Activated B cell treated with CpG ODN at 0.5 μM for 24 hours (primary cell): ENCODE measurements around the gene HTD2. TPM values are rescaled to one million over a fixed set of nuclear protein-coding genes. Genes with fewer than 3 reads are reported as not detected.
A peak's percentile ranks its signal among the peaks of the same experiment; 100 is the strongest.

Source experiments
- ATAC-seq: fragments of 200-7000 bp; cut with Tn5 transposase; one replicate; pipeline ENCODE4 v1.10.0; 2021; ENCODE audit warnings: low read depth, mild to moderate bottlenecking, moderate library complexity
- CTCF ChIA-PET: fragments of 350-600 bp; sonication (Branson Sonifier 250); formaldehyde crosslinking; loops from one replicate; lab custom pipeline; 2021; ENCODE audit warnings: antibody characterized with exemption; lab: Charles Lee
- POLR2A ChIA-PET: fragments of 350-600 bp; sonication (Branson Sonifier 250); formaldehyde crosslinking; loops from one replicate; lab custom pipeline; 2021; ENCODE audit warnings: antibody characterized with exemption; lab: Charles Lee
- DNase-seq: peaks from one replicate; pipeline ENCODE4 v3.0.0; 2022
- H3K27ac Mint-ChIP-seq: one replicate; pipeline ENCODE4 v1.8.0; 2020; ENCODE audit warnings: mixed read lengths
- H3K27me3 Mint-ChIP-seq: one replicate; pipeline ENCODE4 v1.8.0; 2021; ENCODE audit warnings: mixed read lengths
- H3K36me3 Mint-ChIP-seq: one replicate; pipeline ENCODE4 v1.8.0; 2021; ENCODE audit warnings: low read depth, mixed read lengths
- H3K4me1 Mint-ChIP-seq: one replicate; pipeline ENCODE4 v1.8.0; 2021; ENCODE audit warnings: mixed read lengths
- H3K4me3 Mint-ChIP-seq: one replicate; pipeline ENCODE4 v1.8.0; 2020; ENCODE audit warnings: mild to moderate bottlenecking, mixed read lengths
- H3K9me3 Mint-ChIP-seq: one replicate; pipeline ENCODE4 v1.8.0; 2020; ENCODE audit warnings: mixed read lengths
- intact Hi-C: fragments of 100-400 bp; cut with micrococcal nuclease; formaldehyde crosslinking; loops from one replicate; pipeline ENCODE4 v1.15.1; 2024
- total RNA-seq: library from RNA; stranded (reverse); gene quantifications from 2 replicates; pipeline ENCODE4 v1.2.3, GENCODE V29; 2022
- TF ChIP-seq, protein P1 (sequence below): fragments of 200-600 bp; IDR thresholded peaks from one replicate; pipeline ENCODE4 v1.8.0; 2022; ENCODE audit warnings: antibody characterized with exemption, mild to moderate bottlenecking

Gene HTD2
- total RNA-seq, 1 donor from 2014 or later: 11.4 TPM

DNA sequence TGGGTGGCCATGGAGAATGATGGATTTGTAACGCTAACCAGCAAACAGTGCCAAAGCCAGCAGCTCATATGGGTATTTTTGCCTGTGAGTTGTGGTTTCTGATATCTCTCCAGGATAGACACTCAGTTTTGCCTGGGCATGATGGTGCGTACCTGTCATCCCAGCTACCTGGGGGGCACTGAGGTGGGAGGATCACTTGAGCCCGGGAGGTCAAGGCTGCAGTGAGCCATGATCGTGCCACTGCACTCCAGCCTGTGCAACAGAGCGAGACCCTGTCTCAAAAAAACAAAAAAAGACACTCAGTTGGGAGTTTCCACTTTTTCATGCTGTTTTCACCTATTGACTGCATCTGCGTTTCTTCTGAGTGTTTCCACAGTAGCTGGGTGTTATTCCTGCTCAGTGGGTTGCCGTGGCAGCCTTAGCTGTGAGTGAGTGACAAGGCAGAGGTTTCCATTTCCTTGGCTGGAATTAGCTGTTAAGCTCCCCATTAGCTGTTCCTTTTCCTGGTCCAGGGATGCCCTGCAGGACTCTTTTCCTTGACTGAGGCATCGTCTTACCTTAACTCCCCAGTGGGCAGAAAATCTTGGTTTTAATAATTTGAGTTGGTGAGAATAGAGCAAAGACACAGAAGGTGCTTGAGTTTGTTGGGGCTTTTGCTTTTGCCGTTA lies 14.5 kb upstream of the HTD2 start:
- ChIA-PET CTCF (interaction anchor here (0.7 to 1.2 kb wide), 3 partner anchors 14 to 104 kb away, joined by 3 to 4 read pairs (median 3); partner anchors contain the start of genes HTD2 and RPP14), POLR2A (no interaction called here)
- Mint-ChIP-seq H3K4me1 (no peaks in the 10 kb centered on the region), H3K4me3 (no peak overlapping the region), H3K27me3 (no peaks in the 10 kb centered on the region), H3K9me3 (no peaks in the 10 kb centered on the region), H3K36me3 (peaks cover 43% of the 10 kb centered on the region), H3K27ac (no peak overlapping the region)
- DNase-seq (no peak), ATAC-seq (no peak)
- intact Hi-C loops: no loop called here
- TF ChIP-seq, protein P1, sequence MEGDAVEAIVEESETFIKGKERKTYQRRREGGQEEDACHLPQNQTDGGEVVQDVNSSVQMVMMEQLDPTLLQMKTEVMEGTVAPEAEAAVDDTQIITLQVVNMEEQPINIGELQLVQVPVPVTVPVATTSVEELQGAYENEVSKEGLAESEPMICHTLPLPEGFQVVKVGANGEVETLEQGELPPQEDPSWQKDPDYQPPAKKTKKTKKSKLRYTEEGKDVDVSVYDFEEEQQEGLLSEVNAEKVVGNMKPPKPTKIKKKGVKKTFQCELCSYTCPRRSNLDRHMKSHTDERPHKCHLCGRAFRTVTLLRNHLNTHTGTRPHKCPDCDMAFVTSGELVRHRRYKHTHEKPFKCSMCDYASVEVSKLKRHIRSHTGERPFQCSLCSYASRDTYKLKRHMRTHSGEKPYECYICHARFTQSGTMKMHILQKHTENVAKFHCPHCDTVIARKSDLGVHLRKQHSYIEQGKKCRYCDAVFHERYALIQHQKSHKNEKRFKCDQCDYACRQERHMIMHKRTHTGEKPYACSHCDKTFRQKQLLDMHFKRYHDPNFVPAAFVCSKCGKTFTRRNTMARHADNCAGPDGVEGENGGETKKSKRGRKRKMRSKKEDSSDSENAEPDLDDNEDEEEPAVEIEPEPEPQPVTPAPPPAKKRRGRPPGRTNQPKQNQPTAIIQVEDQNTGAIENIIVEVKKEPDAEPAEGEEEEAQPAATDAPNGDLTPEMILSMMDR: no peak

DNA sequence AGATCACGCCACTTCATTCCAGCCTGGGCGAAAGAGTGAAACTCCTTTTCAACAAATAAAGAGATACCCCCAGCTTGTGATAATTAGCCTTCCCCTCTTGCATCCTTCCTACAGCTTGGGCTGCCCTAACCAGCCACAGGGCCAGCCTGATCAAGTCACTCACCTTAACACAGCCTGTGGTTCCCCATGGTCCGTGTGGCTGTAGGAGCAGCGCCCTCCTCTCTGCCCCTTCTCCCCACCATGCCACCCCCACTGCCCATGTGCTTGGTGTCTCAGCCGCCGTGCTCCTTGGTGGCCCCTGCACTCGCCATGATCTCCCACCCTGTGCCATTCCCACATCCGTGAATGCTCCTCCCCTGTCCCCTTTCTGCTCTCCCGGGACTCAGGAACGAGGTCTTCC lies 13.5 kb upstream of the HTD2 start:
- ATAC-seq (no peak), DNase-seq (no peak)
- intact Hi-C loops: no loop called here
- Mint-ChIP-seq H3K27ac (peak overlapping the region; percentile 5), H3K4me1 (no peaks in the 10 kb centered on the region), H3K4me3 (no peak overlapping the region), H3K36me3 (peaks cover 35% of the 10 kb centered on the region), H3K27me3 (no peaks in the 10 kb centered on the region), H3K9me3 (no peaks in the 10 kb centered on the region)
- TF ChIP-seq, protein P1: no peak
- POLR2A ChIA-PET: interaction anchor here (0.9 kb wide), 1 partner anchor 14 kb away, joined by 3 read pairs; the partner anchor contains the start of genes HTD2 and RPP14
- CTCF ChIA-PET: interaction anchor here (0.7 kb wide), 1 partner anchor 13 kb away, joined by 3 read pairs; the partner anchor contains the start of genes HTD2 and RPP14

DNA sequence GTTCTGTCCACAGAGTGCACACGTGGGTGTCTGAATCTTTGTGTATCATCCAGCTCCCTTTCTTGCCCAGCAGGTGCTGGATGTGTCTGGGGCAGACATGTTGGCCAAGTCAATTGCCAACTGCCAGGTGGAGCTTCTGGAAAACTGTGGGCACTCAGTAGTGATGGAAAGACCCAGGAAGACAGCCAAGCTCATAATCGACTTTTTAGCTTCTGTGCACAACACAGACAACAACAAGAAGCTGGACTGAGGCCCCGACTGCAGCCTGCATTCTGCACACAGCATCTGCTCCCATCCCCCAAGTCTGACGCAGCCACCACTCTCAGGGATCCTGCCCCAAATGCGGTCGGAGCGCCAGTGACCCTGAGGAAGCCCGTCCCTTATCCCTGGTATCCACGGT lies 12.8 kb upstream of the HTD2 start:
- ChIA-PET CTCF (interaction anchor here (0.9 kb wide), 1 partner anchor 76 kb away, joined by 3 read pairs; no protein-coding TSS in a partner anchor), POLR2A (interaction anchor here (0.6 to 0.9 kb wide), 3 partner anchors 13 to 90 kb away, joined by 3 to 4 read pairs (median 3); partner anchors contain the start of genes ABHD6, HTD2 and RPP14)
- DNase-seq (no peak), ATAC-seq (no peak)
- intact Hi-C loops: no loop called here
- H3K4me1 Mint-ChIP-seq: no peaks in the 10 kb centered on the region
- H3K27me3 Mint-ChIP-seq: no peaks in the 10 kb centered on the region
- no peak overlapping the region for H3K27ac Mint-ChIP-seq
- TF ChIP-seq, protein P1: no peak
- H3K36me3 Mint-ChIP-seq: peaks cover 29% of the 10 kb centered on the region
- no peak overlapping the region for H3K4me3 Mint-ChIP-seq
- H3K9me3 Mint-ChIP-seq: no peaks in the 10 kb centered on the region

DNA sequence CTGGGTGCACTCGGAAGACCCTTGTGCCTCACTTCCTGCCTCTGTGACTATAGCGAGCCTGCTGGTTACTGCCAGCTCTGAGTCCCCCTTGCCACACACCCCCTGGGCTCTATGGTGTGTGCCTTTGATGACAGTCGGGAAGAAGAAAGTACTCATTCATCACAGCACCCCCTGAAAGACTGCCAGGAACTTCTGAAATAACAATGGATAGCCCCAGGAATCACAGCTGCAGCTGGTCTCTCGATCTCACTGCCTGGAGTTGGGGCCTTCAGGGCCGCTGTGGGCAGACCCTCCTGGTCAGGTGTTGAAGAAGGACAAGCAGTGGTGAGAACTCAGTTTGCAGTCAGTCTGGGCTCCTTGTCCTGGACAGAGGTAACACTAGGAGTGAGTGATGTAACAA lies 10.1 kb upstream of the HTD2 start:
- peaks cover 1% of the 10 kb centered on the region for H3K4me1 Mint-ChIP-seq
- no peak for DNase-seq
- CTCF ChIA-PET: interaction anchor here (1.3 to 8.9 kb wide), 2 partner anchors 108 to 118 kb away, joined by 6 to 167 read pairs; no protein-coding TSS in a partner anchor
- H3K36me3 Mint-ChIP-seq: peaks cover 24% of the 10 kb centered on the region
- H3K4me3 Mint-ChIP-seq: no peak overlapping the region
- peak overlapping the region; percentile 53 for H3K27ac Mint-ChIP-seq
- POLR2A ChIA-PET: no interaction called here
- TF ChIP-seq, protein P1: no peak
- peaks cover 1% of the 10 kb centered on the region for H3K27me3 Mint-ChIP-seq
- ATAC-seq: no peak
- no peaks in the 10 kb centered on the region for H3K9me3 Mint-ChIP-seq
- intact Hi-C loops: no loop called here

DNA sequence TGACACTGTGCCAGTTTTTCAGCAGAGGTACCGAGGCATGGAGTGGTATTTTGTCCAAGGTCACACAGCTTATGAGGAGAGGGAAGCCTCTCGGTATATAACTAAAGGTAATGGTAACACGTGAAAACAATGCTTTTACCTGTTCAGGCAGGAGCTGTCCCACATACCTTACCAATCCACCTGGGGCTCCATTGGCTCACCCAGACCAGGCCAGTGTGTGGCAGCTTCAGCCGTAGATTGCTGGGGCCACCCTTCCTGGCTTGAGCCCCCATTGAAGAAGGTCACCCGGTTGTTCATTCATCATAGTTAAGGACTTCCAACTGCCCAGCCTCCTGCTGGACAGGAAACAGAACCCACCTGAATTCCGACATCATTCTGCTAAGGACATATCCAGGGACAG lies 9.5 kb upstream of the HTD2 start:
- TF ChIP-seq, protein P1: no peak
- H3K4me3 Mint-ChIP-seq: no peak overlapping the region
- intact Hi-C loops: no loop called here
- no peak overlapping the region for H3K27ac Mint-ChIP-seq
- DNase-seq (no peak), ATAC-seq (no peak)
- no peaks in the 10 kb centered on the region for H3K9me3 Mint-ChIP-seq
- ChIA-PET POLR2A (no interaction called here), CTCF (interaction anchor here (1.3 to 8.9 kb wide), 2 partner anchors 108 to 119 kb away, joined by 6 to 167 read pairs; no protein-coding TSS in a partner anchor)
- H3K27me3 Mint-ChIP-seq: peaks cover 3% of the 10 kb centered on the region
- peaks cover 1% of the 10 kb centered on the region for H3K4me1 Mint-ChIP-seq
- peaks cover 19% of the 10 kb centered on the region for H3K36me3 Mint-ChIP-seq
